Measurements from ENCODE around the gene SLC35A4.

DNA sequence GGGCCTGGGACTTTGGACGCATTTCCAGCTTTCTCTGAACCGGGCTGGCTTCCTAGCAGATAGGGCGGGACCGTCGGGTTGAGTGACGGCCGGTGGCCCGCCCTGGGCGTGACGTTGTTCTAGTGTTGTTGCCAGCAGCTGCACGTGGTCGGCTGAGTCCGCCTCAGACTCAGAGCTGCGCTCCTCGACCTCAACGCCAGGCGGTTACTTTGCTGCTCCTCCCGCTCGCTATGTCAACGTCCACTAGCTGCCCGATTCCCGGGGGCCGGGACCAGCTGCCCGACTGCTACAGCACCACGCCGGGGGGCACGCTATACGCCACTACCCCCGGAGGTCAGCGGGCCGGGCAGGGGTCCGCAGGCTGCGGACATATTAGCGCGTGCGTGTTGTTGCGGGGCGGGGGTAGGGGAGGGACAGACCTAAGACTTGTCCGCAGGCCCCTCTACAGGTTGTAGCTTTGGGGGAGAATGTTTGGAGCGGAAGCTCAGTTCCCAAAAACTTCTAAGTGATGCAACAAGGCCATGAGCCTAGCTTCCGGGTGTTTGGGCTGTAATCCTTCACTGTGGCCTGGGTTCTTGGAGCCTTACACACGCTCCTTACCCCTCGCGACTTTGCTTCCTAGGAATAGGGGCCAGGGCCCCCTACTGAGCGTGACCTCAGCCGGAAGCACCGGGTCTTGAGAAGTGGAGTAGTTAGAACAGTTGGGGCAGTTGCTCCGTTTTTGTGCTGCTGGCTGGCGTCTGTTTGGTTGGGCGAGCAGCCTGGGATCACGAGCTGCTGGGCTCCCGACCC is 16.9 kb upstream of the SLC35A4 start, which contains the start of gene EIF4EBP3:
- TF ChIP-seq EZH2phosphoT487 (conservative IDR thresholded peaks at IDR 0.05; ENCODE audit: low read length), result no peak
- TF ChIP-seq, protein P1, sequence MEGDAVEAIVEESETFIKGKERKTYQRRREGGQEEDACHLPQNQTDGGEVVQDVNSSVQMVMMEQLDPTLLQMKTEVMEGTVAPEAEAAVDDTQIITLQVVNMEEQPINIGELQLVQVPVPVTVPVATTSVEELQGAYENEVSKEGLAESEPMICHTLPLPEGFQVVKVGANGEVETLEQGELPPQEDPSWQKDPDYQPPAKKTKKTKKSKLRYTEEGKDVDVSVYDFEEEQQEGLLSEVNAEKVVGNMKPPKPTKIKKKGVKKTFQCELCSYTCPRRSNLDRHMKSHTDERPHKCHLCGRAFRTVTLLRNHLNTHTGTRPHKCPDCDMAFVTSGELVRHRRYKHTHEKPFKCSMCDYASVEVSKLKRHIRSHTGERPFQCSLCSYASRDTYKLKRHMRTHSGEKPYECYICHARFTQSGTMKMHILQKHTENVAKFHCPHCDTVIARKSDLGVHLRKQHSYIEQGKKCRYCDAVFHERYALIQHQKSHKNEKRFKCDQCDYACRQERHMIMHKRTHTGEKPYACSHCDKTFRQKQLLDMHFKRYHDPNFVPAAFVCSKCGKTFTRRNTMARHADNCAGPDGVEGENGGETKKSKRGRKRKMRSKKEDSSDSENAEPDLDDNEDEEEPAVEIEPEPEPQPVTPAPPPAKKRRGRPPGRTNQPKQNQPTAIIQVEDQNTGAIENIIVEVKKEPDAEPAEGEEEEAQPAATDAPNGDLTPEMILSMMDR (IDR thresholded peaks at IDR 0.05; ENCODE audit: insufficient read depth, low read length, poor library complexity, severe bottlenecking), result no peak
